Stimulated activated CD8-positive, alpha-beta memory T cell treated with anti-CD3 and anti-CD28 coated beads, Interleukin-15, amount 100 ng/mL, for 4 hours (primary cell): ENCODE results near the gene NF1.

Source experiments
- DNase-seq, 2 donors: peaks; one replicate each; pipeline ENCODE4 v3.0.0-alpha.2; 2020; ENCODE audit warnings: low read depth in 2 of 2

NF1 gene

GRCh38 chr17:31401456-31402254, 306.9 kb downstream of the NF1 start:
- no peak for DNase-seq

- DNase-seq, result no peak
Measured at GRCh38 chr17:31404028-31404949, 309.5 kb downstream of the NF1 start.

GRCh38 chr17:31405890-31406371, 311.2 kb downstream of the NF1 start:
- DNase-seq, result no peak

- no peak for DNase-seq
Measured at GRCh38 chr17:31408586-31408985, 313.8 kb downstream of the NF1 start.

- DNase-seq, result no peak
Measured at GRCh38 chr17:31411707-31412285, 317.0 kb downstream of the NF1 start.

GRCh38 chr17:31412511-31412910, 317.7 kb downstream of the NF1 start:
- no peak for DNase-seq

- no peak for DNase-seq
Measured at GRCh38 chr17:31413081-31413799, 318.5 kb downstream of the NF1 start.

- no peak for DNase-seq
Measured at GRCh38 chr17:31413874-31414549, 319.2 kb downstream of the NF1 start.

- DNase-seq, result no peak
Measured at GRCh38 chr17:31414550-31414918, 319.8 kb downstream of the NF1 start.

- DNase-seq, result no peak
Measured at GRCh38 chr17:31415004-31415454, 320.3 kb downstream of the NF1 start.

- DNase-seq, result no peak
Measured at GRCh38 chr17:31415640-31416502, 321.1 kb downstream of the NF1 start.

GRCh38 chr17:31416503-31416923, 321.7 kb downstream of the NF1 start:
- DNase-seq, result no peak

GRCh38 chr17:31417051-31417792, 322.4 kb downstream of the NF1 start:
- no peak for DNase-seq

- DNase-seq, result no peak
Measured at GRCh38 chr17:31418773-31419350, 324.1 kb downstream of the NF1 start.

- no peak for DNase-seq
Measured at GRCh38 chr17:31422443-31422842, 327.7 kb downstream of the NF1 start.

- no peak for DNase-seq
Measured at GRCh38 chr17:31424944-31425281, 330.1 kb downstream of the NF1 start.

- DNase-seq, result no peak
Measured at GRCh38 chr17:31425282-31426040, 330.7 kb downstream of the NF1 start.
